Activated effector memory CD4-positive, alpha-beta T cell treated with Interleukin-2 at 50 U/mL for 16 hours (primary cell): Measurements from ENCODE around the gene SPSB3.

Source experiments
- DNase-seq: peaks from one replicate; pipeline ENCODE4 v3.0.0-alpha.2; 2020

SPSB3 gene

DNA sequence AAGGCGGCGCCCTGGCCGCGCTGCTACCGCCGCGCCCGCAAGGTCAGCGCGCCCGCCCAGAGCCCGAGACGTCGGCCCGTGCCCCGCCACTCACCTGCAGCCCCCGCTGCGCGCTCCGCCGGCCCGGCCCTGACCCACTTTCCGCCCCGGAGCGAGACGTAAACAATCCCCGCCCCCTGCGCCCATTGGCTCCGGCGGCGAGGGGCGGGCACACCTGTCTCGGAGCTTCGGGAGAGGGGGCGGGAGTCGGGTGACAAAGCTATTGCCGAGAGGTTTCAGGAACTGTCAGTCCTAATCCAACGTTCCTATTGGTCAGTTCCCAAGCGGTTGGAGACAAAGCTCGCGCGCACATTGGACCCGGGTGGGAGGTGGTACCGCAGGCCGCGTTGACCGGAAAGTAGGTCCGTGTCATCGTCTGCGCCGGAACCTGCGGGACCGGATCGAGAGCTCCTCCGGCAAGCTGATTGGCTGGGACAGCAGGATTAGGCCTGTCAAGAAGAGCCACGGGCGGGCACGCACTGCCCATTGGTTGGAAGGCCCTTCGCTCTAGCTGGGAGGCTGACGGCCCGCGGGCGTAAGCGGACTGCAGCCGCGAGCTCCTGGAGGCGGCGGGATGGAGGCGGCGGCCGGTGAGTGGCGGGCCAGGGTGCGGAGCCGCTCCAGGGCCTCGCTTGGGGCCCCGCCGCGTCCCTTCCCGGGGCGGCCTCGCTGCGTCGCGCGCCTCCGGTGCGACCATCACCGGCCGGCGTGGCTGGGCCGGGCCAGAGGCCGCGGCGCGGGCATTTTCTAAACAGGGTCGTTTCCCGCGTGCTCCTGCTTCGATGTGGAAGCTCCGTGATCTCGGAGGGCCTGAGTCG lies at the start of gene SPSB3, which contains the start of gene NUBP2:
Gene SPSB3, minus strand, starts transcription at position 164 of the 857 bp plus-strand sequence. CDS start 1,088 bp downstream, outside the sequence.
Gene NUBP2, plus strand, starts transcription at position 553 of the 857 bp plus-strand sequence. Its CDS starts 61 bp downstream, at position 614.
- peak; percentile 97 for DNase-seq

DNA sequence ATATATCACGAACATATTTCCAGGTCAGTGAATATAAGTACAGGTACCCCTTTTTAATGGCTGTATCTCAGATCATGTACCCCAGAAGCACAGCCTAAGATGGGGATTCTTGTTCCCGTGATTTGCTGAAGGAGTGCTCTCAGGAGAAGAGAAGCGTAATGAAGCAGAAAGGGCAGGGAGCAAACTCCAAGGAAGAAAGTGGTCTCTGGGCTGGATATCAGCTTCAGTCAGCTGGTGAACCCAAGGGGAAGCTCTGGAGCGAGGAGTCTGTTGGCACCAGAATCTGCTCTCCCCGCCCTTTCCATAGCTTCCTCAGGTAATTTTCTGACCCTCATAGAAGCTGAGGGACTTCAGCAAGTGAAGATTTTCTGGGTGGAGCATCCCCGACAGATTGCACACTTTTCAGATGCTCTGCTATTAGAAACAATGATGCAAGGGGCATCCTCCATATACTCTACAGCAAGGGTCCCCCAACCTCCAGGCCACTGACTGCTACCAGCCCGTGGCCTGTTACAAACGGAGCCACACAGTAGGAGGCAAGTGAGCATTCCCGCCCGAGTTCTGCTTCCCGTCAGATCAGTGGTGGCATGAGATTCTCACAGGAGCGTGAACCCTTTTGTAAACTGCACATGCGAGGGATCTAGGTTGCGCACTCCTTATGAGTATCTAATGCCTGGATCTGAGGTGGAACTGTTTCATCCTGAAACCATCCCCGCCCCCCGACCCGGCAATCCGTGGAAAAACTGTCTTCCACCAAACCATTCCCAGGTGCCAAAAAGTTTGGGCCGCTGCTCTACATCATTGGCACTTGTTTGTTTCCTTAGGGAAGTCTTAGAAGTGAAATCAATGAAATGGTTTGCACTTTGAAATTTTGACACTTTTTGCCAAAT lies 49.1 kb upstream of the SPSB3 start:
- no peak for DNase-seq

DNA sequence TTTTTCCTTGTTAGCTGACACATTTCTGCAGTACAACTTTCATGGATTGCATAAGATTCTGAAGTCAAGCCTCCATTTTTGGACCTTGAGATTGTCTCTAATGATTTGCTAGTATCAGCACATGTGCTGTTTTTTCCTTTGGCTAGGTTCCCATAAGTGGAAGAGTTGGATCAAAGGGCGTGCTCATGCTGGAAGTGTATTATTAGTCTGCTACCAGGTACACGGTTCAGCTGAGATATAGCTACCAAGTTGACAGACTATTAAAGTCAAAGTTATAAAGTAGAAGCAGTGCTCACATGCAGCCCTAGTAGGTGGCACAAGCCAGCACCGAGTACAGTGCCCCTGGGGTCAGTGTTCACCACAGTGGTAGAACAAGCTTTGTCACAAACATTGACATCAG lies 47.8 kb upstream of the SPSB3 start:
- DNase-seq: no peak

DNA sequence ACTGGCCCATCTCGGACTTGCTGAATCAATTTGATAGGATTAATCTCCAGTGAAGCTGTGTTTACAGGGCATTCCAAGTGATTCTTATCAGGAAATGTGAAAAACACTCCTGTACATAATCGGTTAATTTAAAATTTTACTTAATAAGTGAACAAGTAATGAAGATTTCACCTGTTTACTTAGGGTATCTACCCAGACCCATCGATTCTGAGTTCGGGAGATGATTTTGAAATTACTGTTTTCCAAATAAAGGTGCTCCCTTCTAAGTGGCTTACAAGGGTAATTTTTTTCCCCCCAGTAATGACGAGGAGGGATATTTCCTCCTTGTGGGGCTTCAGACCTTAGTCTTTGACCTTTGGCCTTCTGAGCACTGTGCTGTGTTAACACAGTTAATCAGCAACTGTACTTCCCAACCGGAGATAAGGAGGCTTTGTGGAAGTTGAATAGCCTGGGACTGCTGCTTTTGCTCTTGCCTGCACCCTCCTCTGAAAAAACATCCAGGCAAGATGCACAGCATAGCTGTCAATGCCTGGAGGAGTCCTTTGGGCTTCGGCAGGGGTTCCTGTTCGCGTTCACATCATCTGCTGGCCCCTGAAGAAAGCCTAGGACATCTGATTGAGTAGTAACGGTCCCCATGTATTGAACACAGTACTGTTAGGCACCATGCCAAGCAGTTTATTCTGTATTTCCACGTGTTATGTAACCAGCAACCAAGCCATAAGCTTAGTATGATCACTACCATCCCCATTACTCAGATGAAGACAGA lies 46.5 kb upstream of the SPSB3 start:
- DNase-seq: no peak

DNA sequence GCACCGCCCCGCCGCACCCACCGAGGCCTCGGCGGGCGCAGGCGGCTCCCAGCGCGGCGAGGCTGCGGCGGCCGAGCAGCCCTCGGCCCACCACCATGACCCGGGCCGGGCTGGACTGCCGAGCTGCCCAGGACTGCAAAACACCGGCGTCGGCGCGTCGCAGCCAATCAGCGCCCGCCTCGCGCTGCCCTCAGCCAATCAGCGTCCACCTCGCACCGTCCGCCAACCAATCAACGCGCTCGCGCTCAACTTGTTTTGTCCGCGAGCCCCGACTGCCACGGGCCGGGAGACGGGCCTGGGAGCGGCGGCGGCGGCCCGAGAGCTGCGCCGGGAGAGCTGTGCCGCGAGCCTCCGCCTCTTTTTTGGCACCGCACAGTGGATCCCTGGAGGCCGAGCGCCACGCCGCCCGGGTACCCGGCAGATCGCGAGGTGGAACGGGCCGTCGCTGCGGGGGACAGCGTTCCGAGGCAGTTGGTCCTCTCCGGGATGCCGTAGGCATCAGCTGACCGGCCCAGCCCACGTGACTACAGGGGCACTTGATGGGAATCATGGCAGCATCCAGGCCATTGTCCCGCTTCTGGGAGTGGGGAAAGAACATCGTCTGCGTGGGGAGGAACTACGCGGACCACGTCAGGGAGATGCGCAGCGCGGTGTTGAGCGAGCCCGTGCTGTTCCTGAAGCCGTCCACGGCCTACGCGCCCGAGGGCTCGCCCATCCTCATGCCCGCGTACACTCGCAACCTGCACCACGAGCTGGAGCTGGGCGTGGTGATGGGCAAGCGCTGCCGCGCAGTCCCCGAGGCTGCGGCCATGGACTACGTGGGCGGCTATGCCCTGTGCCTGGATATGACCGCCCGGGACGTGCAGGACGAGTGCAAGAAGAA lies 44.6 kb upstream of the SPSB3 start, which contains the start of the genes FAHD1 and HAGH:
Gene FAHD1, plus strand, starts transcription at position 516 of the 883 bp plus-strand sequence. Its CDS starts 33 bp downstream, at position 549.
Gene HAGH, minus strand, starts transcription at position 135 of the 883 bp plus-strand sequence. Its CDS starts 38 bp downstream, at position 97.
- peak; percentile 90 for DNase-seq

DNA sequence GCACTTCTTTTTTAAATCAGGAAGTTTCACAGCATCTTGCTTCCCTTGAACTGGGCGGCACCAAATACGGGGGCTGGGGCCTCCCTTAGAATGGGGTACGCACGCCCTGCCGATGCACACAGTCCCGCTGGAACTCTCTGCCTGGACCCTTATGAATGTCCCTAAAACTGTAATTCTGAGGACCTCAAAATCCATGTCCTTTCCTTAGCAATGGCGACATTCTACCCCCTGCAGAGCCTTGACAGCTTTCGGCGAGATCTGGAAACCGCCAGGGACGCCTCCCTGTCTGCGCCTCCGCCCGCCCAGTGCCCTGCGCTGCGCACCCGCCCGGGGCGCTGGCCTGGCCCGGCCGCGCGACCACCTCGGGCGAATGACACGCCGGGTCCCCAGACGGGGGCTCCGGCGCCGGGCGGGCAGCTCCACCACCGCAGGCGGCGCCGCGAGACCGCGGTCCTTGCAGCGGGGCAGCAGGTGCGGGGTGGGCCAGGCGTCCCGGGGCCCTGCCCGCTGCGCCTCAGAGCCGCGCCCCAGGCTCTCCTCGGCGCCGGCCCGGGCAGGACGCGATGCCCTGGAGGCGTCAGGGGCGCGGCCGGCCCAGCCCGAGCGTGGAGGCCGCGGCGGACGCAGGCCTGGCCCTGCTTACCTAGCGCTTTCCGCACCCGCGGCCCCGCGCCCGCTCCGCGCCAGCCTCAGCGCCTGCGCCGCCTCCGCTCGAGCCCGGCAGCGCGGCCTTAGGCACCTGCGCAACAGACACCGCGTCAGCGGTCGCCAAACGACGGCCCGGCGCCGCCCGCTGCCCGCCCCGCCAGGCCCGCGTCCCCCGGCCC lies 43.7 kb upstream of the SPSB3 start:
- DNase-seq: peak; percentile 30

DNA sequence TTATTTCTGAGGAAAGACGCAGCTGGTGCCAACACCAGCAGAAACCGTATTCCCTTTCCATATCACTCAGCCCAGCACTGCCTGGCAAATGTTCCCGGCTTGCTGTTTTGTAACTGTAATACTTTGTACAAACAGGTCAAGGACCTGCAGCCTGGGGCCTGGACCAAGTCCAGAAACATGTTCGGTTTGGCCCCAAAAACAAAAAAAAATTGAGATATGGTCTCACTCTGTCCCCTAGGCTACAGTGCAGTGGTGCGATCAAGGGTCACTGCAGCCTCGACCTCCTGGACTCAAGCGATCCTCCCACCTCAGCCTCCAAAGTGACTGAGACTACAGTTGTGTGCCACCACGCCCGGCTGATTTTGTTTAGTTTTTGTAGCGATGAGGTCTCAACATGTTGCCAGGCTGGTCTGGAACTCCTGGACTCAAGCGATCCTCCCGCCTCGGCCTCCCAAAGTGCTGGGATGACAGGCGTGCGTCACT lies 43.1 kb upstream of the SPSB3 start:
- no peak for DNase-seq

DNA sequence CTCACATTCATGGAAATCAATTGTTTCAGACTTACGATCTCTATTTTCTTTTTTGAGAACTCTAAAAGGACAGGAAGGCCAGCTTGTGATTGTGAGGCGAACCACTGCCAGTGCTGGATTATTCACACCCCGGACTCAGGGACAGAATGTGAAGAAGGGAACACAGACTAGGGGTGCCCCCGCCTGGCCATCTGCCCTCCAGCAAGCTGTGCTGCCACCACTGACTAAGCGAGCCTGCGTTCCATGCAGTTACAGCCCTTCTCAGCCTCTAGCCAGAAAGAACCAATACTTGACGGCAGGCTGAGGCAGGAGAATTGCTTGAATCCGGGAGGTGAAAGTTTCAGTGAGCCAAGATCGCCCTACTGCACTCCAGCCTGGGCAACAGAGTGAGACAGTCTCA lies 41.5 kb upstream of the SPSB3 start:
- no peak for DNase-seq

DNA sequence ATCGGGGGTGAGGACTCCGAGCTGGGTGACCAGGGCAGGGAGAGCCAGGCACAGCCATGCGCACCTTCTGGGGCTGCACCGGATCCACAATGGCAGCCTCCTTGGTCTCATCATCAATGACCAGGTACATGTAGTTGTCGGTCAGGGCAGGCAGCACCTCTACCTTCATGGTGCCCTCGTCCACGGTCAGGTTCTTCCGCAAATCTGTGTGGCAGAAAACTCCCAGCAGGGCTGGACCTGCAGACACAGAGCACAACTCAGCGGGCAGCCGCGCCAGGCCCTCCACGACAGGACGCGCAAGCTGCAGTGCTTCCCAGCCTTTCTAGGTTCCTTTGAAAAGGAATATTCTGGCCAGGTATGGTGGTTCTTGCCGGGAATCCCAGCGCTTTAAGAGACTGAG lies 40.4 kb upstream of the SPSB3 start:
- no peak for DNase-seq

DNA sequence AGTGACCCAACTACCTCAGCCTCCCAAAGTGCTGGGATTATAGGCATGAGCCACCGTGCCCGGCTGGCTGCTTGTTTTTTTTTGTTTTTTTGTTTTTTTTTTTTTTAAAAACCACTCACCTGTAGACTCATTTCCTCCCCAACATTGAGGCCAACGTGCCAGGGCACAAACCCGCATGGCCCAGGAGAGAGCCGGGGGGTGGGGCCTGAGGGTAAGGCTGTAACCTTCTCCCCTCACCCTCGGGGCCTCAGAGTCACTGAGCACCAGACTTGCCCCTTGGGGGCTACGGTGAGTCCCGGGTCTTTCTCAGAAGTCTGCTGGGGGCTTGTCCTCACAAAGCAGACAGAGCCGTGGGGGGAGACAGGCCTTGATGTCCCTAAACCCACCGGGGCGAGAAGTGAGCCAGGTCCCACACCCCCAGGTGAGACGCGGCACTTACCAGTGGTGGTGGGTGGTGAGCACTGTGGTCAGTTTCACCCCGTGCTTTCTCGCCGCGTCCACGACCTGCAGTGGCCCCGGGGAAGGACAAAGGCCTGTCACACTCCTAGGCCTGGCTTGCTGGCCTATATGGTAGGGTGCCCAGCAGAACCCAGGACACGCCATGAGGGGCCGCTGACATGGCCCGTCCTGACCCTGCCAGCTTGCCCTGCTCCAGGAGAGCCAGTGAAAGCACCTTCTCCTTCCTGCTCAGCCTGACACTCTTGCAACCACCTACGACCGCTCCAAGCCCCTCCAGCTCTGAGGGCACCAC lies 39.7 kb upstream of the SPSB3 start:
- no peak for DNase-seq

DNA sequence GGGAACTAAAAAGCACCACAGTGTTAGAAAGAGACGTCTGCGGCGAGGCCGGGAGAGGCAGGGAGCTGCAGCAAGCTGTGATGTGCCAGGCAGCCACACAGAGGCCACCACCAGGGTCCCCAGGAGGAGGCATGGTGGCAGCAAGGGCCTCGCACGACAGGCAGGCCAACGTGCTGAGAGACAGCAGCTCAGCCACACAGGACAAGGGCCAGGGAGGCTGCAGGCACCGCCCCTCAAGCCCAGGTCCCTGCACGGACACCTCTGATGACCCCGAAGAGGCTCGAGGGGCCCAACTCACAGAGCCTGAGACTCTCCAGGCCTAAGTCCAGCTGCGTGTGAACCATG lies 38.5 kb upstream of the SPSB3 start:
- DNase-seq: no peak

DNA sequence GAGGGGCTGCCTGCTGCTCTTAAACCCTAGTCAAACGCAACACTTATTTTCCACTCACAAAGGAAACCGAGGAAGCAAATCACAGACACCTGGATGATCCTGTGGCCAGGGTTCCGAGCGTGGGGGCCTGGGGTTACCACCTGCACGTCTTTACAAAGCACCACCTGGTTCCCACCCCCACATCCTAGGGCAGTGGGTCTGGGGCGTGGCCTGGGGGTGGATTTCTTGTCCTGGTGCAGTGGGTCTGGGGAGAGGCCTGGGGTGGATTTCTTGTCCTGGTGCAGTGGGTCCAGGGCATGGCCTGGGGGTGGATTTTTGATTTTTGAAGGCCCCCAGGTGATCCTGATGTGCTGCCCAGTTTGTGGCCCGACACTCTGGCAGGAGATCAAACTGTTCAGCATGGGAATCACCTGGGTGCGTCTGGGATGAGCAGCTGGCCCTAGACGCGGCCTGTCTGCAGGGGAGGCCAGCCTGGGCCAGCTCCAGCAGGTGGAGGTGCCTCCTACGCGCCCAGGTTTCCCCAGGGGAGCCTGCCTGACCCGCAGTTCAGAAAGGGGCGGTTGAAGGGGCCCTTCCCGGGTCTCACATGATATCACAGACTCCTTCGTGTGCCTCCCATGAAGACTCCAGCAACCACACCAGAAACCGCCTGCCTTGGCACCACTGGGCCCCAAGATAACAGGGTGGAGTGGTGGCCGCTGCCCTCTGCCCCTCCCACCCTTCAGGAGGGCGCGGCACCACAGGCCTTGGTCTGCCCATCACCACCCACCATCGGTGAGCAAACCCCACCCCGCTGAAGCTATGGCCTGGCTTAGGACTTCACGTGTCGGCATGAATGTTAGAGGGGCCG lies 38.0 kb upstream of the SPSB3 start:
- no peak for DNase-seq

DNA sequence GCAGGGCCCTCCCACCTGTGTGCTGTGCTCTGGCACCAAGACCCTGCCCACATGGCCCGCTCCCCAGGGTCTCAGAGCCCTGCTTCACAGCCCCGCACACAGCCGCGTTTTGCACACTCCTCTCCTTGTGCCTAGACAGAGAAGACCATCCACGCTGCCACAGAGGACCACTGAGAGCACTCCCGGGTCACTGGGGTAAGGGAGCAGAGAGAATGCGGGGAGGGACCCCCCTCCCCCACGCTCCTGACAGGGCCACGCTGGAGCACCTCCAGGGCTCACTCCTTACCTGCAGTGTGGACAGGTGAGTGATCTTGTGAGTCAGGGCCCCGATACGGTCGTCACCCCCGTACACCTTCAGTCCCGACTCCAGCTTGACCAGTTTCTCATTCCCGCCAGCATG lies 37.2 kb upstream of the SPSB3 start:
- DNase-seq: no peak

DNA sequence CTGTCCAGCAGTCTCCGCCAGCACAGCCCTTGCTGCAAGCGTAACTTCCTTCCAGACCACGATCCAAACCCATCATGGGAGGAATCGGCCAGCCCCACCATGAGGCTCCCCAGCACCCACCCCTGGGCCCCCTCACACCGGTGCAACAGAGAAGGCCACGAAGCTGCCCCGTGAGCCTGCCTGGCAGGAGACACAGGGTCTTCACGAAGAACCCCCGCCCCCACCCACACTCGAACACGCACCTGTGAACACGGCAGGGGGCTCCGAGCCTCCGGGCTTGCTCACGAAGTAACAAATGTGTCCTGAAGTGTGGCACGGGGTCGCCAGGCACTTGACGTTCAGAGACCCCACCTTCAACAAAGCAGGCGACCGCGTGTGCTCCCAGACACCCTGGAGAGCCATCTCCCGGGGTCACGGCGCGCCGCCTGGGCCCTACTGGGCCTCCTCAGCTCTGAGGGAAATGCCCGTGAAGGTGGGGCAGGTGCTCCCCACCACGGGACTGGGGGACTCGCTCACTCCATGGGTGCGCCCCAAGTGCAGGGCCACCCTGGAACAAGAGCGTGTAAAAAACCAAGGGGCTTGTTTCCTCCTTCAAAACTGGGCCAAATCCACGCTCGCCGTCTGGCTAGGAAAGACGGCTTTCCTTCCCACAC lies 36.6 kb upstream of the SPSB3 start:
- no peak for DNase-seq

DNA sequence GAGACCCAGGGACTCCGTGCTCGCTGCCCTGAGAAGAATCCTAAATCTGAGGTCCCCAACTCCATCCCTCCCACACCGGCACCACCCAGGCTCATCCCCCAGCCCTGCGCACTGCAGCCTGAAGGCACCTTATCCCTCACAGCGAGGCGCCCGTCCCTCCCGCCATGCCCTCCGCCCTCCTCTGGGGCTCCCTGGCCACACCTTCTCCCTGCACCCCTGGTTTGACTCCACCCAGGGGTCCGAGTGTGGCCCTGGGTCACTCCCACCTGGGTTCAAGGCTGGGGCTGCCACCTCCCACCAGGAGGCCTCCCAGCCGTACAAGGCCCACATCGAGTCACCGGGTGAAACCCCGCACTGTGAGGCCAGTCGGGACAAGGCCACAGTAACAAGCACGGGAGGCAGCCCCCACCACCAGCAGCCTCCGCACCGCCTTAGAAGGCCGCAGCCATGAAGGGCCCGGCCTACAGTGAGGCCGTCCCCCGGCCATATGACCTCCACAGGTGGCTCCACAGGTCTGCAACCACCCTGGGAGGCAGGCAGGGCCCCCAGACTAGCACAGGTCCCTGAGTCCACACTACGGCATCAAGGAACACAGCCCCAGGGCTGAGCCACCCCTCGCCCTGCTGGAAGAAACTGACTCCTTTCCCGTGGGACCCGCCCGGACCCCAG lies 36.0 kb upstream of the SPSB3 start:
- no peak for DNase-seq

DNA sequence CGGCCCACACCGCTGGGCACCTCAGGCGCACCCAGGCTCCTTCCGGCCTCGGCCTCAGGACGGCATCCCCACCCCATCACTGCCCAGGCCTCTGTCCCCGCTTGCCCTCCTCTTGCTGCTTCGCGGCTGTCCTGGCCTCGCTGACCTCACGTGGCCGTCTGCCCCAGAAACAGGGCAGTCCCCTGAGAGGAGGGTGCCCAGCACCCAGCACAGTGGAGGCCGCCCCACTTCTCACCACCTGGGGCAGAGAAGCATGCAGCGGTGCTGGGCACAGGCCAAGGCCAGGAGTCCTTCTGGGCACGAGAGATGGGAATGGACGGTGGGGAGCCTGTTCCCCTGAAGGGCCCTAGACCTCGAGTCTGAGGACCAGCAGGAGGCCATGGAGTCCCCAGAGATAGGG lies 35.3 kb upstream of the SPSB3 start:
- DNase-seq: no peak

DNA sequence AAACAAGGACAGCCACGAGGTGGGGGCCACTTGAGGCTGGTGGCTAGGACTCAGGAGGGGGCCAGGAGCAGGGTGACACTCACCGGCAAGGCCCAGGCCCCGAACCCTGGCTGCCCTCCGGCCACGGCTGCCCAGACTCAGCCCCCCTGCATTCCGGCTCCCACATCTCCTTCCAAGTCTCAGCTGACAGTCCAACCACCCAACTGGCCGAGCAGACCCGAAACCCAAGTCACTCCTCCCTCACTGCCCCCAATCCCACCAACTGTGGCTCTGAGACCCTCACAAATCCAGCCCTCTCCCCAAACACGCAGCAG lies 34.9 kb upstream of the SPSB3 start:
- no peak for DNase-seq
